GM12891 (cell line): ENCODE results near the gene COX19.

ENCODE experiments used
- POLR2A ChIP-seq: IDR thresholded peaks from 2 replicates; pipeline ENCODE4 v1.6.1; 2011; ENCODE audit warnings: low read depth, low read length, control low read depth
- POLR2AphosphoS5 ChIP-seq: IDR thresholded peaks from 2 replicates; pipeline ENCODE4 v1.6.1; 2011; ENCODE audit warnings: low read depth, low read length, control low read depth
- POU2F2 ChIP-seq: IDR thresholded peaks from 2 replicates; pipeline ENCODE4 v1.6.1; 2011; ENCODE audit warnings: low read depth, mild to moderate bottlenecking, control low read depth, low read length, moderate library complexity
- TAF1 ChIP-seq: IDR thresholded peaks from 2 replicates; pipeline ENCODE4 v1.6.1; 2011; ENCODE audit warnings: low read depth, low read length, control low read depth

DNA sequence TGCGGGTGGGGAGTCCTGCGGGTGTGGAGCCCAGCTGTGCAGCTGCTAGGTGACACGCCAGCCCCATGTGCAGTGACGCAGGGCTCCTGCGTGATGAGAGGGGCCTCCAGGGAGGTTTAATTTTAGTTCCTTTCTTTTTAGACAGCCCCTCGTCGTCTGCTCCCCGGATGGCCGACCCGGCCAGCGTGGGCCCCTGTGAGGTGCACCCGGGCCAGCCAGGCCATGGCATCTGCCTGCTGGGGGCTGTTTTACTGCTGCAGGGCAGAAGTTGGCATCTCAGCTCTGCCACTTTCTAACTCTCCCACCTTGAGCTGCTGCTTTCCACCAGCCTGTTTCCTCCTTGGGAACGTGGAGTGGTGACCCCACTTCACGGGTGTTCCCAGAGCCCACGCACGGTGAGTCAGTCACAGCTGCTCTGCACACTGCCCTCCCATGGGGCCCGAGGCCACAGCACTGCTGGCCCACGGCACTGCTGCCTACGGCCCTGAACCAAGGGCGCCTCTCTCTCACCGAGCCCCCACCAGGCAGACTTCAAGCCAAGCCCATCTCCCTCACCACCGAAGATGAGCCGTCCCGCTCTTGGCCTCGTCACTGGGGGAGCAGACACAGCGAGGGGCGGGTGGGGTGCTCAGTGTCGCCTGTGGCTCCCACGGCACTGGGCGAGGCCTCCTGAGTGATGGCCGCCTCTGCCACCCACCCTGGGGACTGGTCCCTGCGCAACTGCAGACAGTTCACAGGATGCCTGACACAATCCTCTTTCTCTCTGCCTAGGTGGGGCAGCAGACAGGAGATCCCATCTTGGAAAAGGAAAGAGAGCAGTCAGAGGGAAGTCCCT lies 28.9 kb upstream of the COX19 start:
- no peak for TF ChIP-seq POLR2A
- no peak for TF ChIP-seq POLR2AphosphoS5
- TF ChIP-seq POU2F2, result no peak
- no peak for TF ChIP-seq TAF1
